GM12878 (cell line): ENCODE data around the gene ZBTB16. TPM values are rescaled to one million over a fixed set of nuclear protein-coding genes. Genes with fewer than 3 reads are reported as not detected.

Experiments
- ATAC-seq: fragments of 200-7000 bp; cut with Tn5 transposase; 3 replicates; pipeline ENCODE4 v1.9.1; 2020; ENCODE audit warnings: mild to moderate bottlenecking, moderate library complexity
- BruUV-seq: library from RNA; stranded (reverse); fragments of 400-500 nt; replicated peaks from 2 replicates; lab custom pipeline; 2021; lab: Mats Ljungman, UMichigan
- CTCF ChIA-PET: fragments of 300-600 bp; sonication (Branson Sonifier 250); formaldehyde crosslinking; extraction: SDS; loops from one replicate; lab custom pipeline; 2021; ENCODE audit warnings: inconsistent platforms; lab: Yijun Ruan, JAX
- POLR2A ChIA-PET: fragments of 350-600 bp; formaldehyde crosslinking; extraction: SDS; loops from one replicate; lab custom pipeline; 2021; ENCODE audit warnings: inconsistent platforms; lab: Charles Lee
- RAD21 ChIA-PET: fragments of 300-600 bp; sonication (Branson Sonifier 250); formaldehyde crosslinking; loops from one replicate; lab custom pipeline; 2023; ENCODE audit warnings: antibody characterized with exemption; ENCODE audit not compliant: unreplicated experiment; lab: Charles Lee
- SMC1A ChIA-PET: fragments of 300-600 bp; sonication (Branson Sonifier 250); formaldehyde crosslinking; loops from one replicate; lab custom pipeline; 2023; ENCODE audit not compliant: unreplicated experiment, uncharacterized antibody; lab: Charles Lee
- DNase-seq: peaks from one replicate; pipeline ENCODE4 v3.0.0-alpha.2; 2011; ENCODE audit warnings: low read depth, low spot score
- FAIRE-seq: peaks from 3 replicates; lab custom pipeline; 2011; peaks lifted over from hg19 to GRCh38; lab: Jason Lieb, UNC
- H2AFZ ChIP-seq: 2 replicates; pipeline ENCODE4 v1.6.0; 2011; ENCODE audit warnings: low read depth, low read length, control low read depth; ENCODE audit not compliant: control insufficient read depth
- H3K27ac ChIP-seq: 2 replicates; pipeline ENCODE4 v1.5.1; 2011; ENCODE audit warnings: control low read depth; ENCODE audit not compliant: control insufficient read depth, insufficient read depth
- H3K27me3 ChIP-seq, 2 experiments: replicated peaks in 1 of 2; 2 replicates each; pipeline versions ENCODE4 v1.6.0 to v1.6.1; 2011; ENCODE audit warnings: low read length in 1 of 2; ENCODE audit not compliant: control insufficient read depth in 2 of 2, insufficient read depth in 2 of 2
- H3K36me3 ChIP-seq, 2 experiments: 2 replicates each; pipeline ENCODE4 v1.5.1; 2011; ENCODE audit warnings: low read length in 1 of 2; ENCODE audit not compliant: control insufficient read depth in 2 of 2, insufficient read depth in 2 of 2
- H3K4me1 ChIP-seq: 2 replicates; pipeline ENCODE4 v1.6.1; 2011; ENCODE audit warnings: mild to moderate bottlenecking, low read length, moderate library complexity, mixed read lengths; ENCODE audit not compliant: control insufficient read depth, insufficient read depth
- H3K4me2 ChIP-seq: 2 replicates; pipeline ENCODE4 v1.6.0; 2011; ENCODE audit warnings: control low read depth; ENCODE audit not compliant: control insufficient read depth, insufficient read depth
- H3K4me3 ChIP-seq: fragments of 200-600 bp; sonication (generic); 2 replicates; pipeline ENCODE4 v1.5.1; 2016
- H3K79me2 ChIP-seq: 2 replicates; pipeline ENCODE4 v1.6.0; 2011; ENCODE audit warnings: low read length; ENCODE audit not compliant: control insufficient read depth, insufficient read depth
- H3K9ac ChIP-seq: 2 replicates; pipeline ENCODE4 v1.8.0; 2011; ENCODE audit warnings: low read length, control low read depth, mixed read lengths; ENCODE audit not compliant: control insufficient read depth, insufficient read depth
- H3K9me3 ChIP-seq: replicated peaks from 3 replicates; pipeline ENCODE4 v1.5.1; 2011; ENCODE audit warnings: mild to moderate bottlenecking, low read length; ENCODE audit not compliant: control insufficient read depth, insufficient read depth
- H4K20me1 ChIP-seq: 2 replicates; pipeline ENCODE4 v1.6.0; 2011; ENCODE audit not compliant: control insufficient read depth, insufficient read depth
- ASH2L ChIP-seq: fragments of 300-600, 200-600 bp; sonication (generic); IDR thresholded peaks from 2 replicates; pipeline ENCODE4 v1.6.1; 2017; ENCODE audit warnings: low read depth, mild to moderate bottlenecking, borderline replicate concordance
- BCLAF1 ChIP-seq: fragments of 450-650 bp; IDR thresholded peaks from 2 replicates; pipeline ENCODE4 v1.6.1; 2017; ENCODE audit warnings: antibody characterized with exemption, mild to moderate bottlenecking, moderate library complexity
- FOS ChIP-seq: IDR thresholded peaks from 3 replicates; pipeline ENCODE4 v1.6.1; 2011; ENCODE audit warnings: borderline replicate concordance; ENCODE audit not compliant: insufficient read length; ENCODE audit errors: extremely low read depth
- PAX5 ChIP-seq: IDR thresholded peaks from 2 replicates; pipeline ENCODE4 v1.6.1; 2011; ENCODE audit warnings: low read depth, low read length, borderline replicate concordance
- PBX3 ChIP-seq: IDR thresholded peaks from 2 replicates; pipeline ENCODE4 v1.6.1; 2011; ENCODE audit warnings: mild to moderate bottlenecking, low read depth, low read length, moderate library complexity; ENCODE audit not compliant: insufficient replicate concordance
- RAD21 ChIP-seq: IDR thresholded peaks from 2 replicates; pipeline ENCODE4 v1.6.1; 2011; ENCODE audit warnings: mild to moderate bottlenecking, low read depth, low read length, moderate library complexity; ENCODE audit not compliant: insufficient read depth
- RUNX3 ChIP-seq: IDR thresholded peaks from 2 replicates; pipeline ENCODE4 v1.6.1; 2012; ENCODE audit warnings: low read length, inconsistent platforms
- SP1 ChIP-seq: IDR thresholded peaks from one replicate; pipeline ENCODE4 v1.6.1; 2011; ENCODE audit warnings: low read depth, low read length
- WRNIP1 ChIP-seq: IDR thresholded peaks from 2 replicates; pipeline ENCODE4 v1.6.1; 2011; ENCODE audit warnings: low read depth, low read length, improper control_type of control experiment, borderline replicate concordance
- YBX1 ChIP-seq: fragments of 450-650 bp; IDR thresholded peaks from 2 replicates; pipeline ENCODE4 v1.6.1; 2016; ENCODE audit warnings: antibody characterized with exemption
- ZBTB11 ChIP-seq: fragments of 450-650 bp; formaldehyde crosslinking; IDR thresholded peaks from 2 replicates; pipeline ENCODE4 v1.5.0; 2022; ENCODE audit warnings: mild to moderate bottlenecking, missing genetic modification characterization
- ZNF274 ChIP-seq: IDR thresholded peaks from one replicate; pipeline ENCODE4 v1.8.0; 2011; ENCODE audit not compliant: insufficient read length, insufficient read depth
- WGBS: methylation state at CpG from one replicate; pipeline ENCODE4 v1.1.6; 2016; ENCODE audit warnings: low lambda C conversion rate; ENCODE audit not compliant: insufficient replicate concordance, insufficient coverage; ENCODE audit errors: missing lambda C conversion rate; 5-methylcytosine and 5-hydroxymethylcytosine counted together
- in situ Hi-C: fragments of 300-500 bp; cut with MboI; formaldehyde crosslinking; loops from 9 replicates; pipeline ENCODE4 v1.14.3; 2018; ENCODE audit warnings: mixed read lengths
- intact Hi-C: fragments of 100-400 bp; cut with micrococcal nuclease; formaldehyde crosslinking; loops from one replicate; pipeline ENCODE4 v1.14.2; 2022; ENCODE audit not compliant: unreplicated experiment
- polyA plus RNA-seq, 11 experiments: library from polyadenylated mRNA; depleted of rRNA in 4 of 11; unstranded in 6 of 11; stranded (reverse) in 5 of 11; fragments of >200 nt; fragmentation: Nextera tagmentation in 4 of 11; fragmentation: Illumina TruSeq in 1 of 11; extraction: Ambion mirVana in 4 of 11; extraction: Trizol in 1 of 11; gene quantifications; 1 replicate in 1 of 11; 2 replicates in 10 of 11; pipeline versions ENCODE4 v1.2.1 to v1.2.3, GENCODE V29; 2011 to 2016; ENCODE audit warnings: inconsistent platforms in 2 of 11, missing spikeins in 2 of 11, low read depth in 1 of 11
- total RNA-seq, 4 experiments: library from RNA; depleted of rRNA in 3 of 4; stranded (reverse); fragments of >200 nt in 3 of 4; fragmentation: Illumina TruSeq in 1 of 4; extraction: Trizol in 1 of 4; gene quantifications; 2 replicates each; pipeline versions ENCODE4 v1.2.1 to v1.2.3, GENCODE V29; 2013 to 2021

The ZBTB16 gene
- total and polyA plus RNA-seq, 10 of the 15 experiments (the other 5 are each of a cell fraction or from before 2014, with no cell fraction given): 0.38 TPM; not detected in 9

GRCh38 chr11:114169821-114170220, 110.3 kb downstream of the ZBTB16 start (continued):
- no peak for TF ChIP-seq ASH2L
- TF ChIP-seq RAD21: no peak
- no peak for TF ChIP-seq ZNF274
- no peak for TF ChIP-seq ZBTB11 (CRISPR knock-in tag)
- no peak for TF ChIP-seq BCLAF1
- no peak for TF ChIP-seq RUNX3

- no peak overlapping the region for H3K27ac ChIP-seq
- CTCF ChIA-PET: interaction anchor here (1.6 kb wide), 1 partner anchor 10 kb away, joined by 3 read pairs; no protein-coding TSS in a partner anchor
- SMC1A ChIA-PET: interaction anchor here (0.6 kb wide), 1 partner anchor 39 kb away, joined by 3 read pairs; no protein-coding TSS in a partner anchor
- TF ChIP-seq FOS (no peak), SP1 (no peak), WRNIP1 (no peak), PAX5 (no peak), PBX3 (no peak), YBX1 (no peak)
These were observed 110.7 kb downstream of the ZBTB16 start for GRCh38 chr11:114170226-114170625.

More at GRCh38 chr11:114170226-114170625, 110.7 kb downstream of the ZBTB16 start:
- no TSS peak for BruUV-seq
- no peak for DNase-seq
- Histone ChIP-seq H3K9ac (no peak overlapping the region), H3K27me3 (peaks cover 0 to 3% of the 10 kb centered on the region in 2 experiments; a peak in 1 of 4 replicates), H3K4me1 (no peaks in the 10 kb centered on the region), H4K20me1 (no peaks in the 10 kb centered on the region), H3K9me3 (no peaks in the 10 kb centered on the region), H3K4me2 (no peak overlapping the region), H2AFZ (no peak overlapping the region), H3K79me2 (no peaks in the 10 kb centered on the region), H3K4me3 (no peak overlapping the region), H3K36me3 (no peaks in the 10 kb centered on the region)
- FAIRE-seq: no peak
- ATAC-seq: no peak
- 23% methylated on average over 10 of the region's 10 CpGs for WGBS
- ChIA-PET RAD21 (no interaction called here), POLR2A (no interaction called here)
- intact Hi-C loops: no loop called here
- in situ Hi-C loops: no loop called here
